WTC11 (cell line): ENCODE results near the gene F10. TPM values are rescaled to one million over a fixed set of nuclear protein-coding genes. Genes with fewer than 3 reads are reported as not detected.

Experiments
- ATAC-seq: fragments of 200-7000 bp; cut with Tn5 transposase; 2 replicates; pipeline ENCODE4 v1.10.0; 2021; ENCODE audit warnings: mild to moderate bottlenecking, moderate library complexity
- CTCF ChIA-PET: fragments of 300-600 bp; sonication (Branson Sonifier 250); formaldehyde crosslinking; loops from one replicate; lab custom pipeline; 2021; ENCODE audit warnings: antibody characterized with exemption; lab: Charles Lee
- POLR2A ChIA-PET: fragments of 350-600 bp; sonication (Branson Sonifier 250); formaldehyde crosslinking; loops from one replicate; lab custom pipeline; 2021; ENCODE audit warnings: antibody characterized with exemption; lab: Charles Lee
- DNase-seq: peaks from one replicate; pipeline ENCODE4 v3.0.0; 2021; ENCODE audit warnings: low spot score
- H3K27ac Mint-ChIP-seq: 2 replicates; pipeline ENCODE4 v1.8.0; 2021; ENCODE audit warnings: mixed read lengths
- H3K27me3 Mint-ChIP-seq: 2 replicates; pipeline ENCODE4 v1.8.0; 2021; ENCODE audit warnings: low read depth, mild to moderate bottlenecking, moderate library complexity, mixed read lengths
- H3K36me3 Mint-ChIP-seq: 2 replicates; pipeline ENCODE4 v1.8.0; 2021; ENCODE audit warnings: mixed read lengths
- H3K4me1 Mint-ChIP-seq: 2 replicates; pipeline ENCODE4 v1.8.0; 2022; ENCODE audit warnings: mixed read lengths
- H3K4me3 Mint-ChIP-seq: 2 replicates; pipeline ENCODE4 v1.8.0; 2021; ENCODE audit warnings: mild to moderate bottlenecking, moderate library complexity, mixed read lengths
- H3K9me3 Mint-ChIP-seq: 2 replicates; pipeline ENCODE4 v1.8.0; 2021; ENCODE audit warnings: mixed read lengths
- CREM ChIP-seq: sonication (generic); formaldehyde crosslinking; IDR thresholded peaks from 2 replicates; pipeline ENCODE4 v1.8.1; 2022; ENCODE audit warnings: mild to moderate bottlenecking, missing genetic modification reagents, moderate library complexity
- ETV6 ChIP-seq: sonication (generic); formaldehyde crosslinking; IDR thresholded peaks from 2 replicates; pipeline ENCODE4 v1.8.1; 2022; ENCODE audit warnings: mild to moderate bottlenecking, missing genetic modification reagents
- GRHL2 ChIP-seq: fragments of 250-450 bp; sonication (Bioruptor Pico); IDR thresholded peaks from 2 replicates; pipeline ENCODE4 v1.8.0; 2022; ENCODE audit warnings: mild to moderate bottlenecking, moderate library complexity; ENCODE audit not compliant: insufficient replicate concordance, severe bottlenecking
- GTF2I ChIP-seq: fragments of 250-450 bp; sonication (Bioruptor Pico); conservative IDR thresholded peaks from 2 replicates; pipeline ENCODE4 v1.4.0; 2021; ENCODE audit warnings: mild to moderate bottlenecking
- NR3C1 ChIP-seq: sonication (generic); formaldehyde crosslinking; conservative IDR thresholded peaks from 2 replicates; pipeline ENCODE4 v1.8.1; 2023; ENCODE audit warnings: low read depth, mild to moderate bottlenecking, missing genetic modification reagents
- SOX15 ChIP-seq: fragments of 250-450 bp; sonication (Bioruptor Pico); IDR thresholded peaks from 2 replicates; pipeline ENCODE4 v1.9.0; 2021; ENCODE audit warnings: mild to moderate bottlenecking
- SP1 ChIP-seq: sonication (generic); formaldehyde crosslinking; conservative IDR thresholded peaks from 2 replicates; pipeline ENCODE4 v1.8.1; 2022; ENCODE audit warnings: missing genetic modification reagents
- ZNF219 ChIP-seq: sonication (generic); formaldehyde crosslinking; IDR thresholded peaks from 2 replicates; pipeline ENCODE4 v1.8.0; 2023; ENCODE audit warnings: missing genetic modification reagents, mild to moderate bottlenecking, borderline replicate concordance
- ZNF423 ChIP-seq: fragments of 250-450 bp; sonication (Bioruptor Pico); IDR thresholded peaks from 2 replicates; pipeline ENCODE4 v2.1.2; 2022; ENCODE audit warnings: mild to moderate bottlenecking, moderate library complexity
- ZNF671 ChIP-seq: fragments of 250-450 bp; sonication (Bioruptor Pico); IDR thresholded peaks from 2 replicates; pipeline ENCODE4 v1.8.0; 2021; ENCODE audit warnings: mild to moderate bottlenecking
- total RNA-seq: library from RNA; stranded (reverse); gene quantifications from 3 replicates; pipeline ENCODE4 v1.2.3, GENCODE V29; 2021
- TF ChIP-seq, protein P1 (sequence below): sonication (generic); formaldehyde crosslinking; IDR thresholded peaks from 2 replicates; pipeline ENCODE4 v1.8.1; 2023; ENCODE audit warnings: mild to moderate bottlenecking, missing genetic modification reagents, moderate library complexity
- TF ChIP-seq, protein P2 (sequence below): sonication (generic); formaldehyde crosslinking; IDR thresholded peaks from 2 replicates; pipeline ENCODE4 v1.8.0; 2022; ENCODE audit warnings: mild to moderate bottlenecking, missing genetic modification reagents
- TF ChIP-seq, protein P3 (sequence below): sonication (generic); formaldehyde crosslinking; IDR thresholded peaks from 2 replicates; pipeline ENCODE4 v1.8.0; 2023; ENCODE audit warnings: missing genetic modification reagents, mild to moderate bottlenecking, borderline replicate concordance
- TF ChIP-seq, protein P4 (sequence below): sonication (generic); formaldehyde crosslinking; IDR thresholded peaks from 2 replicates; pipeline ENCODE4 v1.8.0; 2022; ENCODE audit warnings: mild to moderate bottlenecking, missing genetic modification reagents
- TF ChIP-seq, protein P5 (sequence below): sonication (generic); formaldehyde crosslinking; IDR thresholded peaks from 2 replicates; pipeline ENCODE4 v1.8.0; 2022; ENCODE audit warnings: missing genetic modification reagents
- TF ChIP-seq, protein P6 (sequence below): fragments of 250-450 bp; sonication (Bioruptor Pico); IDR thresholded peaks from 2 replicates; pipeline ENCODE4 v1.9.0; 2021; ENCODE audit warnings: moderate library complexity, mild to moderate bottlenecking, inconsistent platforms, borderline replicate concordance
- TF ChIP-seq, protein P7 (sequence below): sonication (generic); formaldehyde crosslinking; IDR thresholded peaks from 2 replicates; pipeline ENCODE4 v1.8.1; 2023; ENCODE audit warnings: mild to moderate bottlenecking, missing genetic modification reagents, moderate library complexity

F10 gene
- total RNA-seq, 1 experiment from 2014 or later: 0.87 TPM

DNA sequence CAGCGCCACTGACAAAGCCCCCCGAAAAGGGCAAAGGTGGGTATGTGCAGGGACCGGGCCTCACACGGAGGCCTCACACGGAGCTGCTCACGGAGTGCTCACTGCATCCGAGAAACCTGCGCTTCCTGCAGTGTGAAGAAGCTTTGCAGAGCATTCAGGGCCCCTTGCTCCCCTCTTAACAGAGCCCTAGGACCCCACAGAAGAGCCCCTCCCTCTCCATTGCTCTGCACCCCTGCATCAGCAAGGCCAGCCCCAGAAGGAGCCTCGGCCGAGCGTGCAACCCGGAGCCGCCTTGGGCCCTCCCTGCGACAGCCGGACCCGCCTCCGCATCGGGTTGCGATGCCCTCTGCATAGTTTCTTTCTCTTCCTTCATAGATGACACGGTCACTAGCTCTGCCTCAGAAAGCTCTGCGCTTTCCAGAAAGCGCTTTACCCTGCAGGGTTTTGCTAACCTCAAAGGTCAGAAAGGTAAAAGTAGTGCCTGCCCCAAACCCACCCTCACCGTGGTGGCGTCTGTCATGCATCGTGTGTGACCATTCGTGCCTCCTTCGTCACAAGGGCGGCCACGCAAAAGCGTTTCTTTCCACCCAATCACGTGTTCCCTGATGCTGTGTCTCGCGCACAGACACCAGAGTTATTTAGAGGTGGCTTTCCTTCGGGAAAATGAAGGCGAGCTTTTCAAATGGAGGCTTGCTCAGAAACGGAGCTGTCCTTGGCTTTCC is 32.7 kb upstream of the F10 start:
- ChIA-PET CTCF (interaction anchor here (0.8 to 3.3 kb wide), 19 partner anchors 9 to 302 kb away, joined by 3 to 15 read pairs (median 4); partner anchors contain the start of genes F10 and PROZ), POLR2A (interaction anchor here (0.8 to 1.0 kb wide), 2 partner anchors 16 to 40 kb away, joined by 3 to 4 read pairs; partner anchors contain the start of gene F7)
- peak; percentile 34; the same call in 1 of the 2 replicates for TF ChIP-seq SP1 (CRISPR knock-in tag)
- 0 out of 2 replicates have a peak, but pooled peaks have one; percentile 17 for TF ChIP-seq ETV6 (CRISPR knock-in tag)
- TF ChIP-seq, protein P1, sequence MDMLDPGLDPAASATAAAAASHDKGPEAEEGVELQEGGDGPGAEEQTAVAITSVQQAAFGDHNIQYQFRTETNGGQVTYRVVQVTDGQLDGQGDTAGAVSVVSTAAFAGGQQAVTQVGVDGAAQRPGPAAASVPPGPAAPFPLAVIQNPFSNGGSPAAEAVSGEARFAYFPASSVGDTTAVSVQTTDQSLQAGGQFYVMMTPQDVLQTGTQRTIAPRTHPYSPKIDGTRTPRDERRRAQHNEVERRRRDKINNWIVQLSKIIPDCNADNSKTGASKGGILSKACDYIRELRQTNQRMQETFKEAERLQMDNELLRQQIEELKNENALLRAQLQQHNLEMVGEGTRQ: peak; percentile 54
- TF ChIP-seq ZNF219: no peak
- Mint-ChIP-seq H3K36me3 (peaks cover 6% of the 10 kb centered on the region), H3K4me3 (no peak overlapping the region), H3K9me3 (no peaks in the 10 kb centered on the region), H3K27ac (peak overlapping the region; percentile 78), H3K4me1 (peaks cover 14% of the 10 kb centered on the region), H3K27me3 (no peaks in the 10 kb centered on the region)
- DNase-seq (no peak), ATAC-seq (peak; percentile 61)

DNA sequence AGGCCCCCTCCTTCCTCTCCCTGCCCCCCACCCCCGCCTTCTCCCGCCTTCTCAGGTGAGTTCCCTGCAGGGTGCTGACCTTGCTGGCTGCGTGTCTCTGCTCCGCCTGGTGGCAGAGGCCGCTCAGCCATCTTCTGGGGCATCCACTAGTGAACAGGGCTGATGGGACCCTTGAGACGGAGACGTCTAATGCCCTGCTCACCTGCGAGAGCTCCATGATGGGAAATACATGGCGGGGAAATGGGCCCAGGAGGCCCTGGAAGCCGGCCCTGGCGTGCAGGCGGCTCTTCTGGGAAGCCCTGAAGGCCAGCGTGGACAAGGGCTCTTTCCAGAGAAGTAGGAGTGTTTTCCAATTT is 32.2 kb upstream of the F10 start:
- peak overlapping the region; percentile 15; the same call in 1 of the 2 replicates for H3K27ac Mint-ChIP-seq
- ATAC-seq: peak; percentile 76
- ChIA-PET POLR2A (interaction anchor here (0.8 to 1.0 kb wide), 2 partner anchors 15 to 39 kb away, joined by 3 to 4 read pairs; partner anchors contain the start of gene F7), CTCF (interaction anchor here (0.6 to 3.3 kb wide), 20 partner anchors 9 to 301 kb away, joined by 3 to 15 read pairs (median 4); partner anchors contain the start of genes F10 and PROZ)
- TF ChIP-seq, protein P2, sequence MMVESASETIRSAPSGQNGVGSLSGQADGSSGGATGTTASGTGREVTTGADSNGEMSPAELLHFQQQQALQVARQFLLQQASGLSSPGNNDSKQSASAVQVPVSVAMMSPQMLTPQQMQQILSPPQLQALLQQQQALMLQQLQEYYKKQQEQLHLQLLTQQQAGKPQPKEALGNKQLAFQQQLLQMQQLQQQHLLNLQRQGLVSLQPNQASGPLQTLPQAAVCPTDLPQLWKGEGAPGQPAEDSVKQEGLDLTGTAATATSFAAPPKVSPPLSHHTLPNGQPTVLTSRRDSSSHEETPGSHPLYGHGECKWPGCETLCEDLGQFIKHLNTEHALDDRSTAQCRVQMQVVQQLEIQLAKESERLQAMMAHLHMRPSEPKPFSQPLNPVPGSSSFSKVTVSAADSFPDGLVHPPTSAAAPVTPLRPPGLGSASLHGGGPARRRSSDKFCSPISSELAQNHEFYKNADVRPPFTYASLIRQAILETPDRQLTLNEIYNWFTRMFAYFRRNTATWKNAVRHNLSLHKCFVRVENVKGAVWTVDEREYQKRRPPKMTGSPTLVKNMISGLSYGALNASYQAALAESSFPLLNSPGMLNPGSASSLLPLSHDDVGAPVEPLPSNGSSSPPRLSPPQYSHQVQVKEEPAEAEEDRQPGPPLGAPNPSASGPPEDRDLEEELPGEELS: no peak
- TF ChIP-seq, protein P3, sequence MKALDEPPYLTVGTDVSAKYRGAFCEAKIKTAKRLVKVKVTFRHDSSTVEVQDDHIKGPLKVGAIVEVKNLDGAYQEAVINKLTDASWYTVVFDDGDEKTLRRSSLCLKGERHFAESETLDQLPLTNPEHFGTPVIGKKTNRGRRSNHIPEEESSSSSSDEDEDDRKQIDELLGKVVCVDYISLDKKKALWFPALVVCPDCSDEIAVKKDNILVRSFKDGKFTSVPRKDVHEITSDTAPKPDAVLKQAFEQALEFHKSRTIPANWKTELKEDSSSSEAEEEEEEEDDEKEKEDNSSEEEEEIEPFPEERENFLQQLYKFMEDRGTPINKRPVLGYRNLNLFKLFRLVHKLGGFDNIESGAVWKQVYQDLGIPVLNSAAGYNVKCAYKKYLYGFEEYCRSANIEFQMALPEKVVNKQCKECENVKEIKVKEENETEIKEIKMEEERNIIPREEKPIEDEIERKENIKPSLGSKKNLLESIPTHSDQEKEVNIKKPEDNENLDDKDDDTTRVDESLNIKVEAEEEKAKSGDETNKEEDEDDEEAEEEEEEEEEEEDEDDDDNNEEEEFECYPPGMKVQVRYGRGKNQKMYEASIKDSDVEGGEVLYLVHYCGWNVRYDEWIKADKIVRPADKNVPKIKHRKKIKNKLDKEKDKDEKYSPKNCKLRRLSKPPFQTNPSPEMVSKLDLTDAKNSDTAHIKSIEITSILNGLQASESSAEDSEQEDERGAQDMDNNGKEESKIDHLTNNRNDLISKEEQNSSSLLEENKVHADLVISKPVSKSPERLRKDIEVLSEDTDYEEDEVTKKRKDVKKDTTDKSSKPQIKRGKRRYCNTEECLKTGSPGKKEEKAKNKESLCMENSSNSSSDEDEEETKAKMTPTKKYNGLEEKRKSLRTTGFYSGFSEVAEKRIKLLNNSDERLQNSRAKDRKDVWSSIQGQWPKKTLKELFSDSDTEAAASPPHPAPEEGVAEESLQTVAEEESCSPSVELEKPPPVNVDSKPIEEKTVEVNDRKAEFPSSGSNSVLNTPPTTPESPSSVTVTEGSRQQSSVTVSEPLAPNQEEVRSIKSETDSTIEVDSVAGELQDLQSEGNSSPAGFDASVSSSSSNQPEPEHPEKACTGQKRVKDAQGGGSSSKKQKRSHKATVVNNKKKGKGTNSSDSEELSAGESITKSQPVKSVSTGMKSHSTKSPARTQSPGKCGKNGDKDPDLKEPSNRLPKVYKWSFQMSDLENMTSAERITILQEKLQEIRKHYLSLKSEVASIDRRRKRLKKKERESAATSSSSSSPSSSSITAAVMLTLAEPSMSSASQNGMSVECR (CRISPR knock-in tag): no peak
- TF ChIP-seq SOX15 (CRISPR knock-in tag): no peak
- peaks cover 6% of the 10 kb centered on the region for H3K36me3 Mint-ChIP-seq
- peak; percentile 59 for DNase-seq
- H3K9me3 Mint-ChIP-seq: no peaks in the 10 kb centered on the region
- H3K4me3 Mint-ChIP-seq: no peak overlapping the region
- H3K4me1 Mint-ChIP-seq: peaks cover 14% of the 10 kb centered on the region
- no peaks in the 10 kb centered on the region for H3K27me3 Mint-ChIP-seq

DNA sequence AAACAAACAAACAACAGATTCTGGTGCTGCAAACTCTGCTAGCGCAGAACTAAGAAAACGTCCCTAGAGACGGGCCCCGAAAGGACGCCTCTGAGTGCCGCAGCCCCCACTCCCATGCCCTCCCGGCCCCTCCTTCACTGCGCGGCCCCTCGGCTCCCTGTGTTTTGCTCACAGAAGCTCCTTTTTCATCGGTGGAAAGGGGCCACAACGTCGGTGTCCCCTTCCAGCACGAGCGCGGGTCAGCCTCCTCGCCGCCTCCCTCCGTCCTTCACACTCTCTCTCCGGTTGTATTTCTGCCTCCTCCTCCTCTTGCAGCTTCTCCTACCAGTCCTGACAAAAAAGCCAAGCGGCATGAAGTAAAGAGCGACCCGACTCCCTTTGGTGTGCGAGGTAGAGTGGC is 31.8 kb upstream of the F10 start:
- ChIA-PET POLR2A (interaction anchor here (0.8 to 1.0 kb wide), 2 partner anchors 15 to 39 kb away, joined by 3 to 4 read pairs; partner anchors contain the start of gene F7), CTCF (interaction anchor here (0.6 to 3.3 kb wide), 17 partner anchors 8 to 301 kb away, joined by 3 to 15 read pairs (median 4); partner anchors contain the start of genes F10 and PROZ)
- ATAC-seq (no peak), DNase-seq (no peak)
- H3K4me3 Mint-ChIP-seq: no peak overlapping the region; the same call in 1 of the 2 replicates
- H3K27me3 Mint-ChIP-seq: no peaks in the 10 kb centered on the region
- H3K36me3 Mint-ChIP-seq: peaks cover 6% of the 10 kb centered on the region
- H3K4me1 Mint-ChIP-seq: peaks cover 14% of the 10 kb centered on the region
- no peaks in the 10 kb centered on the region for H3K9me3 Mint-ChIP-seq
- H3K27ac Mint-ChIP-seq: peak overlapping the region; percentile 86
- TF ChIP-seq ZNF423 (CRISPR knock-in tag): no peak
- no peak for TF ChIP-seq CREM
- no peak for TF ChIP-seq GRHL2 (CRISPR knock-in tag)
- TF ChIP-seq, protein P4, sequence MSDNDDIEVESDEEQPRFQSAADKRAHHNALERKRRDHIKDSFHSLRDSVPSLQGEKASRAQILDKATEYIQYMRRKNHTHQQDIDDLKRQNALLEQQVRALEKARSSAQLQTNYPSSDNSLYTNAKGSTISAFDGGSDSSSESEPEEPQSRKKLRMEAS (CRISPR knock-in tag): no peak
- no peak for TF ChIP-seq ZNF671
- TF ChIP-seq, protein P5, sequence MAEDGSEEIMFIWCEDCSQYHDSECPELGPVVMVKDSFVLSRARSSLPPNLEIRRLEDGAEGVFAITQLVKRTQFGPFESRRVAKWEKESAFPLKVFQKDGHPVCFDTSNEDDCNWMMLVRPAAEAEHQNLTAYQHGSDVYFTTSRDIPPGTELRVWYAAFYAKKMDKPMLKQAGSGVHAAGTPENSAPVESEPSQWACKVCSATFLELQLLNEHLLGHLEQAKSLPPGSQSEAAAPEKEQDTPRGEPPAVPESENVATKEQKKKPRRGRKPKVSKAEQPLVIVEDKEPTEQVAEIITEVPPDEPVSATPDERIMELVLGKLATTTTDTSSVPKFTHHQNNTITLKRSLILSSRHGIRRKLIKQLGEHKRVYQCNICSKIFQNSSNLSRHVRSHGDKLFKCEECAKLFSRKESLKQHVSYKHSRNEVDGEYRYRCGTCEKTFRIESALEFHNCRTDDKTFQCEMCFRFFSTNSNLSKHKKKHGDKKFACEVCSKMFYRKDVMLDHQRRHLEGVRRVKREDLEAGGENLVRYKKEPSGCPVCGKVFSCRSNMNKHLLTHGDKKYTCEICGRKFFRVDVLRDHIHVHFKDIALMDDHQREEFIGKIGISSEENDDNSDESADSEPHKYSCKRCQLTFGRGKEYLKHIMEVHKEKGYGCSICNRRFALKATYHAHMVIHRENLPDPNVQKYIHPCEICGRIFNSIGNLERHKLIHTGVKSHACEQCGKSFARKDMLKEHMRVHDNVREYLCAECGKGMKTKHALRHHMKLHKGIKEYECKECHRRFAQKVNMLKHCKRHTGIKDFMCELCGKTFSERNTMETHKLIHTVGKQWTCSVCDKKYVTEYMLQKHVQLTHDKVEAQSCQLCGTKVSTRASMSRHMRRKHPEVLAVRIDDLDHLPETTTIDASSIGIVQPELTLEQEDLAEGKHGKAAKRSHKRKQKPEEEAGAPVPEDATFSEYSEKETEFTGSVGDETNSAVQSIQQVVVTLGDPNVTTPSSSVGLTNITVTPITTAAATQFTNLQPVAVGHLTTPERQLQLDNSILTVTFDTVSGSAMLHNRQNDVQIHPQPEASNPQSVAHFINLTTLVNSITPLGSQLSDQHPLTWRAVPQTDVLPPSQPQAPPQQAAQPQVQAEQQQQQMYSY (CRISPR knock-in tag): no peak
- TF ChIP-seq, protein P6, sequence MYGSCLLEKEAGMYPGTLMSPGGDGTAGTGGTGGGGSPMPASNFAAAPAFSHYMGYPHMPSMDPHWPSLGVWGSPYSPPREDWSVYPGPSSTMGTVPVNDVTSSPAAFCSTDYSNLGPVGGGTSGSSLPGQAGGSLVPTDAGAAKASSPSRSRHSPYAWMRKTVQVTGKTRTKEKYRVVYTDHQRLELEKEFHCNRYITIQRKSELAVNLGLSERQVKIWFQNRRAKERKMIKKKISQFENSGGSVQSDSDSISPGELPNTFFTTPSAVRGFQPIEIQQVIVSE: no peak
- TF ChIP-seq, protein P7, sequence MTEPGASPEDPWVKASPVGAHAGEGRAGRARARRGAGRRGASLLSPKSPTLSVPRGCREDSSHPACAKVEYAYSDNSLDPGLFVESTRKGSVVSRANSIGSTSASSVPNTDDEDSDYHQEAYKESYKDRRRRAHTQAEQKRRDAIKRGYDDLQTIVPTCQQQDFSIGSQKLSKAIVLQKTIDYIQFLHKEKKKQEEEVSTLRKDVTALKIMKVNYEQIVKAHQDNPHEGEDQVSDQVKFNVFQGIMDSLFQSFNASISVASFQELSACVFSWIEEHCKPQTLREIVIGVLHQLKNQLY: no peak
- no peak for TF ChIP-seq GTF2I (CRISPR knock-in tag)
- TF ChIP-seq NR3C1 (CRISPR knock-in tag): no peak
